KOPT-K1 (cell line): ENCODE data around the gene DGKI.

Experiments
- H3K27ac ChIP-seq: fragments of 200-600 bp; sonication (generic); 2 replicates; pipeline ENCODE4 v1.5.1; 2016; ENCODE audit warnings: antibody characterized with exemption, mild to moderate bottlenecking, low read depth, low read length; ENCODE audit not compliant: poor library complexity, severe bottlenecking
- H3K36me3 ChIP-seq: fragments of 200-600 bp; sonication (generic); 2 replicates; pipeline ENCODE4 v1.5.1; 2017; ENCODE audit warnings: antibody characterized with exemption, mild to moderate bottlenecking, low read length, moderate library complexity; ENCODE audit not compliant: insufficient read depth
- H3K9me3 ChIP-seq: fragments of 200-600 bp; sonication (generic); 2 replicates; pipeline ENCODE4 v1.5.1; 2017; ENCODE audit warnings: antibody characterized with exemption, low read length, mild to moderate bottlenecking; ENCODE audit not compliant: insufficient read depth, poor library complexity, severe bottlenecking

Gene DGKI

DNA sequence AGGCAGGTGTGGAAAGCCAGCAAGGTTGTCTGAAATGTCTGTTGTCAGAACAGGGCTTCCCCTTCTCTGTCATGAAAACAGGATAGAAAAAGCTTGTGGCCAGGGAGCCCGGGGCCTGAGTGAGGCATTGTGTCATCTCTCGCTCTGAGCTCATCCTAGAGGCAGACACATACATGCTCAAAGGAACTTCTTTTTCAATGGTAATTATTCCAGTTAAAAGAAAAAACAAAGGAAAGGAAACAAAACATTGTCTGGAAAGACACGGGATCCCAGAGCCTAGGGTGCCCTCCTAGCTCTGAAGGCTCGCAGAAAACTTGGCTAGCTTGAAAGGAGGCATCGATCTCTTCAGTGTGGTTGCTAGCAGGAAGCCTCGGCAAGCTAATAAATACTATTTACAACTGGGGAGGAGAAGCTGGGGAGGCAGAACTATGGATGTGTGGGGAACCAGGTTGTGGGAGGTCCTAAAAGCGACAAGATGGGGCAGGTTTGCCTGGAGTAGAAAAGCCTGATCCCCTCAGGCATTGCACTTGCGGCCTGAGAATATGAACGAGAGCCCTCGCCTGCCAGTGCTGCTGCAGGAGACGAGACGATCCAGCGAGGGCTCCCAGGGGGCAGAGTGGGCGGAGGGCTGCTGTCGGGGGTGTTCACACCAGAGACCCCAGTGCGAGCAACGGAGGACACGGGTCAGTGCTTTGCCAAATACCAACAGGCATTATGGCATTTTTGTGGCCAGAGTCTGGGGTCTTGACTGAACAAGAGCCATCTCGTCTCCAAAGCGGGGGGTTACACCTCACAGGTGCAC lies 32.8 kb upstream of the DGKI start:
- no peak overlapping the region for H3K27ac ChIP-seq
- no peaks in the 10 kb centered on the region for H3K9me3 ChIP-seq
- H3K36me3 ChIP-seq, result peaks cover 74% of the 10 kb centered on the region

DNA sequence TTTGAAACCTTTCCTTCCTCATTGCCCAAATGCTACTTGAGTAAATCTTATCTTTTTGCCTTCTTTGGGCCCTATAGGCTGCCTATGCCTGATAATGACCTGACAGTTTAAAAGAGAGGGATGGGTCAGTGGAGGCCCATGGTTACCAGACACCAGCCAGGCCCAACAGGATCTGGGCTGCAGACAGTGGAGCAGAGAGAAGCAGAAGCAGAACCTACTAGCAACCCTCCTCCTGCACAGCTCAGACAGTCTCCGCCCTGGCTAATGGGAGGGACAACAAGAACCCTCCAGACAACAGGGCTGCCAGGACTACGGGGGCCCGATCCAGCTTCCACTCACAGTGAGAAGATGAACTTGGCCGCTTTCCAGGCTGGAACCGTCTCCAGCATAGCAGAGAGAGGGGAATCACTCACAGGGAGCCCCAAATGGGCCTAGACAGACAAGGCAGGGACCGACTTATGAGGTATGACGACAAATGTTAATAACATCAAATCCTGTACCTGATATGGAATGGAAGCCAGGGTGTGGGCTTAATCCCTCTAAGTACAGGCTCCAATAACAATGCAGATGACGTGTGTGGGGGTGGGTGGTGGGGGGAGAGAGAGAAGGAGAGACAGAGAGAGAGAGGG lies 31.7 kb upstream of the DGKI start:
- H3K36me3 ChIP-seq, result peaks cover 68% of the 10 kb centered on the region
- no peak overlapping the region for H3K27ac ChIP-seq
- H3K9me3 ChIP-seq, result no peaks in the 10 kb centered on the region

DNA sequence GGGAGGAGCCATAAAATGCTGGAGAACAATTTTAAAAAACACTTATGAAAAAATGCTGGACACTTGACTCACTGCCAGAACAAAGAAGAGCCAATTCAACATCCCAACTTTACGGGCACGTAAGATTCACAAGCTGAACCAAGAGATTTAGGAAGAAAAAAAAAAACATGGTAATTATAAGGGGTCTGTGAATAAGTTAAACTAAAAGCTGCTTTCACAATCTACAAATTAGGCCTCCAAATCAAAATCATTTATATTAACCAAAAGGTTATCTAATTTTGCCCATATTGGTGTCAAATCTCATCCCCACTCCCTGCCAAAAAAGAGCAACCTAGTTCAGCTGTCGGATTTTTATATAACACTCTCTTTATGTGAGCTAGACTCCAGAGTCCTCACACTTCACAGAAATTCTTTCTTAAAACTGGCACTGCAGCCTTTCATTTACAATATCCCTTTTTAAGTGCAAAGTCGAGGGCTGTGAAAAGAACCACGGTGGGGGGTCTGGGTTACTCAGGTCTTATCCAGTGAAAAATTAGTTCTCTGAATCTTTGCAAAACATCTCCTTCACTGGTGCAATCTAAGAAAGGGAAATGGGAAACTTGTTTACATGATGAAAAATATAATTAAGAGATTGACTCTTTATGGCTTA lies 30.4 kb upstream of the DGKI start:
- no peak overlapping the region for H3K27ac ChIP-seq
- no peaks in the 10 kb centered on the region for H3K9me3 ChIP-seq
- H3K36me3 ChIP-seq, result peaks cover 57% of the 10 kb centered on the region

DNA sequence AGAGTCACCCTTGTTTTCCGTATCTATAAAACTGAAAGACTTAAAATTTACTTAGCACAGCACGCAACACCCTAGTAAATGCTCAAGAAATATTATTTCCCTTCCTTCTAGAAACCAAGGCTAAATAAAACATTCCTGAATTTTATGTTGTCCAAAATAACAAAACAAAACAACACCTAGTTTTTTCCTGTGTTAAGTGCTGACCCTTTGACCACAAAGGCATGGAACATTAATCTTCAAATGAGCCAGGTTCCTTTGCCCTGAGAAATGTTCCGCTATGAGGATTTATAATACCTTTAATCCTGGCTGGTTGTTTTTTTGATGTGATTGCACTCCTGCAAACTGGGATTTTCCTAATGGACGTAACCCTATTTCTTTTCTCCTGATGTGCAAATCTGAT lies 29.0 kb upstream of the DGKI start:
- no peak overlapping the region for H3K27ac ChIP-seq
- H3K9me3 ChIP-seq, result no peaks in the 10 kb centered on the region
- H3K36me3 ChIP-seq, result peaks cover 44% of the 10 kb centered on the region; the same call in 1 of the 2 replicates

DNA sequence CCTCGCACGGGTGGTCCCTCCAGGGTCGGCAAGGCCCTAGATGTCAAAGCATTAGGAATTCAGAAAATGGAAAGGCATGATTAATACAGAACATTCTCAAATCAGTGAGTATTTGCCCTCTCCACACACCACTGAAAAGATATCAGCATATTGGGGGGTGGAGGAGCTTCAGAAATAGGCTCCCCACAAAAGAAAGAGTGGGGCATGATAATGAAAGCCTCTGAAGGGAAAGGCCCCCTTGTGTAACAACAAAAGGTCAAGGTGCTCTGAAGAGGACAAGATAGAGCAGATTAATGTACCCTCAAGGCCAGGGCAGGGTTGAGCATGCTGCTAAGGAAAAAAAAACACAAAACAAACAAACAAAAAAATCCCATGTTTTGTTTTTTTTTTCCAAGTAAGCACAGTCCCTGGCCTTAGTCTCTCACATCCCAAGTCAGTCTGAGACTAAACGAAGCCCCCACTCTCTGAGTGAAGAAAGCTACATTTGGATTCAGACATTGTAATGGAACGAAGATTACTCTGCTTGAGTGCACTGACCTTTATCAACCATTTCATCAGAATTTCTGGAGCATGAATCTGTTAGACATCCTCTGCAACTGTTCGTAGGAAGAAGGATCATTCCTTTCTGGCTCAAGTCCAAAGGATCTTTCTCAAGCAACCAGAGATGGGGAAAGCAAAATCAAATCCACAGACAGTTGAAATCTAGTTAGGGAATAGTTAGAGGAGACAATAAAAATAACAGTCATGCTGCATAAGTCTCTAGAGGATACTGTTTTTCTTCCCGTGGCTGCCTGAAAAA lies 27.4 kb upstream of the DGKI start:
- Histone ChIP-seq H3K36me3 (peaks cover 29% of the 10 kb centered on the region; the same call in 1 of the 2 replicates), H3K9me3 (no peaks in the 10 kb centered on the region), H3K27ac (no peak overlapping the region)

DNA sequence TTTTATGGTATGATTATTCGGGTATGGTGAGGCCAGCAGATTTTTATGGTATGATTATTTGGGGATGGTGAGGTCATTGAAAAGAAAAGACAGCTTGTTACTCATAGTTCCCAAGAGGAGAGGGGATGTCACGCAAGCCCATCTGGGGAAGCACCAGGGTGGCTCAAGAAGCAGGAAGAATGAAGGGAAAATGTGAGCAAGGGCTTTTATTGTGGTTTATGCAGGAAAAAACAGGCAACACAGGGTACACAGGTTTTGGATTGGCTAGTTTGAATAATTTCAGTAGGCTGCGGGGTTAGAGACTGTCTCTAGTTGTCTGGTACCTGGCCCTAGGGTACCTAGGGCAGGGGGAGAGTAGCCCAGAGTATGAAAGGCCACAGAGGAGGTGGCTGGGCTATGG lies 26.8 kb upstream of the DGKI start:
- Histone ChIP-seq H3K9me3 (no peaks in the 10 kb centered on the region), H3K27ac (no peak overlapping the region), H3K36me3 (peaks cover 22% of the 10 kb centered on the region; the same call in 1 of the 2 replicates)

DNA sequence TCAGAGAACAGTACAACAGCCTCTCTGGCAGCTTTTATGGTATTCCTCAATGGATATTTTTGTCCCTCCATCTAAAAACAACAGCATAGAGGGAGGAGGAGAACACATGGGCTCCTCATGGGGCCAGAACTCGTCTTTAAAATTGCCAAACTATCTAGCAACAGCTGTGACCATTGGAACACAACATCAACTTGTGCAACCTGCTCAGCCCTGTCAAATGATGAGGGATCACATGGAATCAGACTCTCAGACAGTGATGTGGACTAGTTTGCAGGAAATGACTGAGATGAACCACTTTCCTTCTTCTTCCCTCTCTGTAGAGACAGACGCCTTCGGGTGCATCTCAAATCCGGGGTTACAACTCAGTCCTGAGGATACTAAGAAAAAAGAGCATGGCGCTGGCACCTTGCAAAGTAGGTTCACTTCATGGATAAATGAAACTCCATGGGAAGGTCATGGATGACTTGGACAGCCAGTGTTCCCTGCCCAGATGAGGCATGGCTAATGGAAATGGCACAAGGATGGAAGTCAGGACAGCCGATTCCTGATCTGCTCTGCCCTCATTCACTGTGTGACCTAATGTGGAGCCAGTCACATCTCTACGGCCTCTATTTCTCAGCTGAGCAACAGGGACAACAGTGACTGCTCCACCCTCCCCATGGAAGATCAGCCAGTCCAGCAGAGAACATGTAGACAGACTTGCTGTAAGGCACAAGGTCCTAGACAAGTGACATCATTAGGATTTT lies 24.6 kb upstream of the DGKI start:
- peaks cover 10% of the 10 kb centered on the region for H3K9me3 ChIP-seq
- peaks cover 3% of the 10 kb centered on the region; the same call in 1 of the 2 replicates for H3K36me3 ChIP-seq
- H3K27ac ChIP-seq, result no peak overlapping the region

DNA sequence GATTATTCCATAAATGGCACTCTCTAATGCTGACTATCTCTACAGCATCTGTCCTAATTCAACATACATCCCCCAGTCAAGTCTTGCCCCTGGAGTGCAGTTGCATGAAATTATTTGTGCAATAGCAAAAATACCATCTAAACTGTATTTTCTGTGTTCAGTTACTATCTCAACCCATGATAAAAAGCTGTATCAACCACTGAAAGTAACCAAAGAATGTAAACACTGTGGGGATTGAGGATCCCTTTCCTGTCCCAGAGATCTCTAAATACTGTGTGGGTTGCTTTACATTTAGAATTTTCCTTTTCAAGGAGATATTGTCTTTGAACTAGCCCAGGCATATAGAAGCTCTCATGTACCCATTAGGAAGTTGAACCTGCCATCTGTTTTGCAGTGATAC lies 23.9 kb upstream of the DGKI start:
- no peak overlapping the region for H3K27ac ChIP-seq
- no peaks in the 10 kb centered on the region; the same call in 1 of the 2 replicates for H3K36me3 ChIP-seq
- H3K9me3 ChIP-seq, result peaks cover 17% of the 10 kb centered on the region

DNA sequence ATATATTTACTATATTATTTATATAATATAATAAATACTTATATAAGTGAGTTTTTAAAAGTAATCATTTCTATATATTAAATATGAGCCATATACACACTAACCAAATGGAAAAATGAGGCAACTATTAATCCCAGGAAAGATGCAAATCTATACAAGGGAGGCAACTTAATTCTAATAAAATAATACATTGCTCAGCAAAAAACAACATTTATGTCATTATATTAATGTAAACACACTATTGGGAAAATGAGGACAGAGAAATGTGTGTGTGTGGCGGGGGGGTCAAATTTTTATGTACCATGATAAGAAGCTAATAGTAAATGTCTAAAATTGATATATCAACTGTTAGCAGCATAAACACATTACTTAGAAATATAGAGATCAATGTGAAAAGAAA lies 23.3 kb upstream of the DGKI start:
- no peaks in the 10 kb centered on the region; the same call in 1 of the 2 replicates for H3K36me3 ChIP-seq

DNA sequence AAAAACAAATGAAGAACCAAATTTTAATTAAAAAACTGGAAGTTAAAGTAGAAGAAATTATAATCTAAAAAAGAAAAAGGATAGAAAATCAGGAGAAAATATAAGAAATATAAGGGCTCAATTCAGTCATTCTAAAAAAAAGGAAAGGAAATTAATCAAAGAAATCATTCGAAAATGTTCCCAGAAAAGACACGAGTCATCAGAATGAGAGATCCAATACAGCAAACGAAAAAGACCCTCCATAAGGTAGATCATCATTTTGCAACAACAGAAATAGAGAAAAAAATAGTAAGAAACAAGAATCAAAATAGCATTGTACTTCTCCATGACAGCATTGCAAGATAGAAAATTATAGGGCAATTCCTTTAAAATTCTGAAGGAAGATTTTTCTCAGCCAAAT lies 22.5 kb upstream of the DGKI start:
- Histone ChIP-seq H3K27ac (no peak overlapping the region), H3K9me3 (peaks cover 25% of the 10 kb centered on the region), H3K36me3 (no peaks in the 10 kb centered on the region; the same call in 1 of the 2 replicates)

More for the DNA sequence above, 23.3 kb upstream of the DGKI start:
- Histone ChIP-seq H3K27ac (no peak overlapping the region), H3K9me3 (peaks cover 23% of the 10 kb centered on the region)

DNA sequence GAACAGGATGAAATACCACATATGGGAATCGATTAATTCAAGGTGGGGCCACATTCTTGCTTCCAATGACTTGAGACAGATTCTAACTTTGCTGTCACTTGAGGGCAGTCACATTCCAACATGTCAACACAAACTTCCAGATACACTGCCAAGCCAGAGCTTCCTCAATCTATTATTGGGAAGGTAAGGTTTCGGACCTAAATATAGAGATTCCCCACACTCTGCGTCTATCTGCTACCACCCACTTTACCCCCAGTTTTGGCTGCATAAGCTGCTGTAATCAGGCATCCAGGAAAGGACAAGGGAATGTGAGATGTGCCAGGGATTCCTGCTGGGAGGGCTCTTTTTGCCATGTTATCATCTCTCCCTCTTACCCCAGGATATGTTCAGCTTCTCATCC lies 20.5 kb upstream of the DGKI start:
- Histone ChIP-seq H3K27ac (no peak overlapping the region), H3K9me3 (peaks cover 25% of the 10 kb centered on the region), H3K36me3 (no peaks in the 10 kb centered on the region; the same call in 1 of the 2 replicates)

DNA sequence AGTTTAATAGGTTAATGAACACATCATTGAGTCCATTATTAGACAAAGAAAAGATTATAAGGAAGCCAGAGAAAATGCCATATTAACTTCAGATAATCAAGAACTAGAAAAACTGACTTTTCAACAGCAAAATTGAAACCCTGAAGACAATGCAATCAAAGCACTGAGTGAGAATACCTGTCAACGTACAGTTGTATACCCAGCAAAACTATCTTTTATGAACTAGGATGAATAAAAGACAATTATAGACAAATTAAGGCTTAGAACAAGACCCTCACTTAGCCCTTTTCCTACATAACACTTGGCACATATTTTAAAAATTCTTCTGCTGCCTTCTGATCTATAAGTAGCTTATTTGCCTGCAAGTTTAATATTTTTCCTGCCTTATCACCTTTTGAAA lies 19.0 kb upstream of the DGKI start:
- Histone ChIP-seq H3K27ac (no peak overlapping the region), H3K36me3 (no peaks in the 10 kb centered on the region; the same call in 1 of the 2 replicates)

DNA sequence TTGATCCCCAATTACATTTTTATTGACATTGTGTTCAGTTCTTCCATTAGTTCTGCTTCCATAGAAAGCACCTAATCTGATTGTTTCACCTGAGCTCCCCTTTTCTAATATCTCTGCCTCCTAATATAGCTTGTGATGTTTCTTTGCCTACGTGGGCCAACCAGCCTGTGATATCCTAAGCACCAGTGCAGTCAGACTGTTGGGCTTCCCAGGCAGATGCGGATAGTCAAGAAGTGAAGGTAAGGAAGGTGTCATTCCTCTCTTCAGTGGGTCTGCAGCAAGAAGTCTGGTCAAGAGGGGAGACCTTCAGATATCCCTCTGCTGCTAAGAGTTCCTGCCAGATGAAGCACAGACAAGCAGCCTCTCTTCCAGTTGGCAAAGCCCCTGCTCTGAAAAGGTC lies 16.2 kb upstream of the DGKI start:
- Histone ChIP-seq H3K9me3 (peaks cover 25% of the 10 kb centered on the region), H3K27ac (no peak overlapping the region), H3K36me3 (no peaks in the 10 kb centered on the region; the same call in 1 of the 2 replicates)

More for the DNA sequence above, 19.0 kb upstream of the DGKI start:
- peaks cover 25% of the 10 kb centered on the region for H3K9me3 ChIP-seq

DNA sequence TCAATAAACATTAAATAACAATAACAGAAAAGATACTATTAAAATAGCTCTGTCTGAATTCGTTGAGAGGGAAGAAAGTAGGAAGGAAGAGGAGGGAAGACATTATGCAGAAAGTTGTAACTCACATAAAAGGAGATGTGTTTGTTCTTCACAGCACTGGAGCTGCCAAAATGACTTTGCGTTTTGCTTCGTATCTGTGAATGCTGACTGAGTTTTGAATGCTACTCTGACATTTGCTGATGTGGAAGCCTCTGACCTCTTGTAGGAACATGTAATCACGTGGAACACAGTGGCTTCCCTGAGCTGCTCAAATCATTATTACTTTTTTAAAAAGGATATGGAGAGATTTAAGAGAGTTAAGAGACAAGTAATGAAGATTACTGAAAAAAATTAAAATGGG lies 15.6 kb upstream of the DGKI start:
- no peak overlapping the region for H3K27ac ChIP-seq
- H3K36me3 ChIP-seq, result no peaks in the 10 kb centered on the region; the same call in 1 of the 2 replicates
- peaks cover 24% of the 10 kb centered on the region for H3K9me3 ChIP-seq
